ENCODE results near the gene BCL2L12.
"Not testable (repeated sequence)": the region's sequence is repeated elsewhere in the genome, so short reads cannot be mapped to it uniquely, and the experiment has no call there.

Gene BCL2L12, protein sequence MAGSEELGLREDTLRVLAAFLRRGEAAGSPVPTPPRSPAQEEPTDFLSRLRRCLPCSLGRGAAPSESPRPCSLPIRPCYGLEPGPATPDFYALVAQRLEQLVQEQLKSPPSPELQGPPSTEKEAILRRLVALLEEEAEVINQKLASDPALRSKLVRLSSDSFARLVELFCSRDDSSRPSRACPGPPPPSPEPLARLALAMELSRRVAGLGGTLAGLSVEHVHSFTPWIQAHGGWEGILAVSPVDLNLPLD

DNA sequence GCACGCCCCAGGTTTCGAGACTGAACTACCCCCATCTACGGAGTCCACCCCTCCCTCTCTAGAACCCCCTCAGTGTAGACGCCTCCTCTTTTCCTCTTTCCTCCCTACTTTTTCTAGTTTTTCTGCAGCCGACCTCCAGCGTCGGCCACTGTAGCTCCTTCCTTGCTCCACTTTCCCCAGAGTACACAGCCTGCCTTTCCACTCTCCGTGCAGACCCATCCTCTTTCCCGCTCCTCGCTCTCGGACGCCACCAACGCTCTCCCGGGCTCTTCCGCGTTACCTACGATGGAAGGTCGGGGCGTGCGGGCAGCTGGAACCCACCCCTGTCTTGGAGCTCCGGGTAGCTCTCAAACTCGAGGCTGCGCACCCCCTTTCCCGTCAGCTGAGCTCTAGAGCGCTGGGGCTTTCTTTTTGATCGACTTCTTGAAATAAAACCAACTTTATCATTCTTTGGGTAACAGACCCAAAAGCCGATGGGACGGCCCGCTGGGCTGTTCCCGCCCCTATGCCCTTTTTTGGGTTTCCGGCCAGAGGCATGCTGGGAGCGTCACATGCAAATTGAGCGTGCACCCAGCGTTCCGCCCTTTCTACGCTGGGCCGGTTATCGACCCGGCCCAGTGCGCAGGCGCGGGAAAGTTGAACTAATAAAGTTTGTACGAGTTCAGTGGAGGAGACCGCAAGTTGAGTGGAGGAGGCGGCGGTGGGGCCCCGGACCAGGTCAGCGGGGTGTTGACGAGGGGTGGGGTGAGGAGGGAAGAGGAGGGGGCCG lies at the start of gene BCL2L12, which contains the start of gene IRF3:
Gene BCL2L12 (plus strand): TSS at position 583 of the 769 bp plus-strand sequence. CDS start 760 bp downstream, outside the sequence.
Gene IRF3 (minus strand): TSS at position 507 of the 769 bp plus-strand sequence. CDS start 1,019 bp downstream, outside the sequence.
- peak; percentile 55 to 98 (median 93) for DNase-seq

DNA sequence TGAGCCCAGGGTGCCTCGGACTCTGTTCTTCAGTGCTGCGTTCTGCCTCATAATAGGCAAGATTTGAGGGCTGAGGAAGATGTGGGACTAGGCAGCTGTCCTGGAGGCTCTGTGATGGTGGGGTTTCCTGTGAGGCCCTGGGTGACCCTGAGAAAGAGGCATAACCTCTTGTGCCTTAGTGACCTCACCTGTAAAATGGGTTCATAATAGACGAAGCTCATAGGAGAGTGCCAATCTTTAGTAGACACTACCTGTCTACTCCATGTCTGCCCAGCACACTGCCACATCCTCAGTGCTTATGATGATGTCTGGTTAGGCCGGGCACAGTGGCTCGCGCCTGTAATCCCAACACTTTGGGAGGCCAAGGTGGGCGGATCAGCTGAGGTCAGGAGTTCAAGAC lies 49.2 kb upstream of the BCL2L12 start:
- no peak for DNase-seq

DNA sequence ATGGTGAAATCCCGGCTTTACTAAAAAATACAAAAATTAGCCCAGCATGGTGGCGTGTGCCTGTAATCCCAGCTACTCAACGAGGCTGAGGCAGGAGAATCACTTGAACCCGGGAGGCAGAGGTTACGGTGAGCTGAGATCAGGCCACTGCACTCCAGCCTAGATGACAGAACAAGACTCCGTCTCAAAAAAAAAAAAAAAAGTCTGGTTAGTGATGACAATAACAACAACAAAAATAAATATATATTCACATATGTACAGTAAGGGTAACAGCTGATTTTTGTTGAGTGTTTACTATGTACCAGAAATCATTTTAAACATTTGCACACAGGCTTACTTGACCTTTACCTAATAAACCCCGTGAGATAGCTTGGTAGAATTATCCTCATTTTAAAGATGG lies 48.8 kb upstream of the BCL2L12 start:
- no peak for DNase-seq

DNA sequence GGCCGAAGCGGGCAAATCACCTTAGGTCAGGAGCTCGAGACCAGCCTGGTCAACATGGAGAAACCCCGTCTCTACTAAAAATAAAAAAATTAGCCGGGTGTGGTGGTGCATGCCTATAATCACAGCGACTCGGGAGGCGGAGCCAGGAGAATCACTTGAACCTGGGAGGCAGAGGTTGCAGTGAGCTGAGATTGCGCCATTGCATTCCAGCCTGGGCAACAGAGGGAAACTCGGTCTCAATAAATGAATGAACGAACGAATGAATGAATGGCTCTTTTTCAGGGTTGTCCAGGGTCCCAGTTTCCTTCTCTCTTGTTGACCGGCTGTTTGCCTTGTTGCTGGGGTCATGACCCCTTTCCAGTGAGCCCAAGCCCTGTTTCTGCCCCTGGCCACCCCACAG lies 47.9 kb upstream of the BCL2L12 start:
- not testable (repeated sequence) for DNase-seq

DNA sequence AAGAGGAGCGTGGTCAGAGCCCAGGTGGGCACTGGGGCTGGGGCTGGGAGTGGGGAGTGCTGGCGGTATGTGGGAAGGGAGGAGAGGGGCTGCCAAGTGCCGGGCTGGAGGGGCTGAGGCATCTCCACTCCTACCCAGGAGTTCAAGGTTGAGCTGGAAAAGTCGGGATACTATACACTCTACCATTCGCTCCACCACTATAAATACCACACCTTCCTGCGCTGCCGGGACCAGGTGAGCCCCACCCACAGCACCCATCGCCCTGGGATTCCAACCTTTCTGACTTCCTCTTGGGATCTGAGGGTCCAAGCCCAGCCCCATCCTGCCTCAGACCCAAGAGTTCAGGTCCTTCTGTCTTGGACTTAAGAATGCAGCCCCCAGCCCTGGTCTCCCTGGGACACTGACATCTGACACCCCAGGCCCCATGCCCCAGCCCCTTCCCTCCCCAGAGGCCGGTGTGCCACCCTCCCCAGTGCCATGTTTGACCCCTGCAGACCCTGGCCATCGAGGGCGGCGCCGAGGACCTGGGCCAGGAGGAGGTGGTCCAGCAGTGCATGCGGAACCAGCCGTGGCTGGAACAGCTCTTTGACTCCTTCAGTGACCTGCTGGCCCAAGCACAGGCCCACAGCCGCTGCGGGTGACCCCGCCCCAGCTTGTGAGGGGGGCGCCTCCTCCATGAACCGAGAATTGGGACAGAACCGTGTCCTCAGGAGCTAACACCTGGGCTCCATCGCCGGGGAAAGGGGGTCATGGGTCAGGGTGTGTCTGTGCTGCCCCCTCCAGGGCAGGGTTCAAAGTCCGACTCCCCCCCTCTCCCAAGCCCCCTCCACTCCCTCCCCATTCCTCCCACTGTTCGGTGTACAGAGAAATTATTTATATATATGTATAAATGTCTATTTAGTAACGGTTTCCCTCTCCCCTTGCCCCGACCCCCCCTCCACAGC lies 40.5 kb upstream of the BCL2L12 start:
- DNase-seq, result no peak

DNA sequence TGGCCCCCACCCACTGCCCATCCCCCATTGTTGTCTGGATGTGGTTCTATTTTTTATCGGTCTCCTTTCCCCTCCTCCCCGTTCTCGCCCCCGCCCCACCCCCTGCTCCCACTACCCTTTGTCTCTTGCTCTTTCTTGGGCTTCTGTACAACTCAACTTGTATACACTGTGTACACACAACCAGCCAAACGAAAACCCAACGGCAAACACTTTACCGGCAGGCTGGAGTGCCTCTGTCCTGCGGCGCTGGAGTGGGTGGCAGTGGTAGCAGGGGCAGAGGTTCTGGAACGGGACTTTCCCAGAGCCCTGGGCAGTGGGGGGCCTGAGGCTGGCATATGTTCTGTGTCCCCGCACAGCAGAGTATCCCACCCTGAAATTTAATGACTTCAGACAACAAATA lies 39.5 kb upstream of the BCL2L12 start:
- no peak for DNase-seq

DNA sequence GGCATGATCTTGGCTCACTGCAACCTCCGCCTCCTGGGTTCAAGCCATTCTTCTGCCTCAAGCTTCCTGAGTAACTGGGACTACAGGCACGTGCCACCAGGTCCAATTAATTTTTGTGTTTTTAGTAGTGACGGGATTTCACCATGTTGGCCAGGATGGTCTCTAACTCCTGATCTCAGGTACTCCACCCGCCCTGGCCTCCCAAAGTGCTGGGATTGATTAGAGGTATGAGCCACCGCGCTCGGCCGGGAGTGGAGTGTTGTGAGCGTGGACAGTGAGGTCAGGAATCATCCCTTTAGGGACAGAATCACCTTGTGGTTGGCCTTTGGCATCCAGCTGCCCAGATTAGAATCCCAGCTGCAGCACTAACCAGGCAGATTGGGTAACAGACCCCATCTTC lies 36.1 kb upstream of the BCL2L12 start:
- no peak for DNase-seq

DNA sequence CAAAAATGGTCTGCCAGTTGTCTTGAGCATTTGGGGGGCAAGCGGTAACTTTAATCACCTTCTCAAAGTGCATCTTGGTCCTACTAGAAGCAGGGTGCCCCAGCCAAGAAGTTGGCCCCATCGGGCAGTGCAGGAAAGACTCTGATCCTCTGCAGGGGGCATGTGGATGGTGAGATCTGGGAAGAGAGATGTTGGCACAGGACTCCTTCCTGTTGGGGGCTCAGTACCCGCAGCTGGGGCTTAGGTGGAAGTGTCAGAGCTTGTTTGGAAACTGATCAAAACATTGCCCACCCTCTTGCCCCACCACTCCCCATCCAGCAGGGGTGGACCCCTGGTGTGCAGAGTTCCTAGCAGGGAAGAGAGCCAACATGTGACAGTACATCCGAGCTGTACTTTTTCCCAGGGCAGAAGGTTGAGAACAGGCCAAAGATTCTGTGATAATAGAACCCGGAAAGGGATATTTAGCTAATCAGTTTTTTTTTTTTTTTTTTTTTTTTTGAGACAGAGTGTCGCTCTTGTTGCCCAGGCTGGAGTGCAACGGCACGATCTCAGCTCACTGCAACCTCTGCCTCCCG lies 34.6 kb upstream of the BCL2L12 start:
- peak in 1 of 51 donors; percentile 25 for DNase-seq

DNA sequence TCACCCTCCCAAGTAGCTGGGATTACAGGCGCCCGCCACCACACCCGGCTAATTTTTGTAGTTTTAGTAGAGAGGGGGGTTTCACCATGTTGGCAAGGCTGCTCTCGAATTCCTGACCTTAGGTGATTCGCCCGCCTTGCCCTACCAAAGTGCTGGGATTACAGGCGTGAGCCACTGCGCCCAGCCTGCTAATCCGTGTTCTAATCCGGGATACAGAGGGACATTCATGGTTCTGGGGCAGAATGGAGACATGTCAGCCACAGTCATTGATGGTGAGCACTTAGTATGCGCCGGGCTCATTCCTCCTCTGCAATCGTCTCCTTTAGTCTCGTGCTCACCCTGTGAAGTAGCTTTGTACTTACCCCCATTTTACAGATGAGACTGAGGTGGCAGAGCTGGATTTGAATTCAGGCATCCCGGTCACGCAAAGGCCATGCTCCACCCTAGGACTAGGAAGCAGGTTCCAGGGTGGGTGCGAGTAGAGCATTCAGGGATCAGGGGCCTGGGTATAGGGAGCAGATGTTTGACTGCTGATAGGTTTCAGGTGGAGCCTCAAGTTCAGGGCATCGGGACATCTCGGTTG lies 34.0 kb upstream of the BCL2L12 start:
- no peak for DNase-seq

DNA sequence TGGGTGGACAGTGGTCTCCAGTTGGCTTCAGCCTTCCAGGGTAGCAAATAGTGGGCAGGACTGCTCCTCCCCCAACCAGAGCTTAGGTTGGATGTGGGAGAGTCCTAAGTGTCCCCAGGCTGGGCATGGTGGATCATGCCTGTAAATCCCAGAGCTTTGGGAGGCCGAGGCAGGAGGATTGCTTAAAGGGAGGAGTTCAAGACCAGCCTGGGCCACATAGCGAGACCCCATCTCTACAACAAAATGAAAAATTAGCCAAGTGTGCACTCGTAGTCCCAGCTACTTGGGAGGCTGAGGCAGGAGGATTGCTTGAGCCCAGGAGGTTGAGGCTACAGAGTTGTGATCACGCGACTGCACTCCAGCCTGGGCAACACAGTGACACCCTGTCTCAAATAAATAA lies 33.2 kb upstream of the BCL2L12 start:
- DNase-seq, result no peak

DNA sequence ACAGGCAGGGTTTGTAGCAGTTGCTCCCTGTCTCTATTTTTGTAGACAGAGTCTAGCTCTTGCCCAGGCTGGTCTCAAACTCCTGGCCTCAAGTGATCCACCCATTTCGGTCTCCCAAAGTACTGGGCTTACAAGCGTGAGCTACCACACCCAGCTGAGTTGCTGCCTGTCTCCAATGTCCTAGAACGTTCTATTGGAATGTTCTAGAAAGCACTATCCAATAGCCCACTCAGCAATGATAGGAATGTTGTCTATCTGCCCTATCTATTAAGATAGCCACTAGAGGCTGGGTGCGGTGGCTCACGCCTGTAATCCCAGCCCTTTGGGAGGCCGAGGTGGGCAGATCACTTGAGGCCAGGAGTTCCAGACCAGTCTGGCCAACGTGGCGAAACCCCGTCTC lies 32.5 kb upstream of the BCL2L12 start:
- not testable (repeated sequence) for DNase-seq

DNA sequence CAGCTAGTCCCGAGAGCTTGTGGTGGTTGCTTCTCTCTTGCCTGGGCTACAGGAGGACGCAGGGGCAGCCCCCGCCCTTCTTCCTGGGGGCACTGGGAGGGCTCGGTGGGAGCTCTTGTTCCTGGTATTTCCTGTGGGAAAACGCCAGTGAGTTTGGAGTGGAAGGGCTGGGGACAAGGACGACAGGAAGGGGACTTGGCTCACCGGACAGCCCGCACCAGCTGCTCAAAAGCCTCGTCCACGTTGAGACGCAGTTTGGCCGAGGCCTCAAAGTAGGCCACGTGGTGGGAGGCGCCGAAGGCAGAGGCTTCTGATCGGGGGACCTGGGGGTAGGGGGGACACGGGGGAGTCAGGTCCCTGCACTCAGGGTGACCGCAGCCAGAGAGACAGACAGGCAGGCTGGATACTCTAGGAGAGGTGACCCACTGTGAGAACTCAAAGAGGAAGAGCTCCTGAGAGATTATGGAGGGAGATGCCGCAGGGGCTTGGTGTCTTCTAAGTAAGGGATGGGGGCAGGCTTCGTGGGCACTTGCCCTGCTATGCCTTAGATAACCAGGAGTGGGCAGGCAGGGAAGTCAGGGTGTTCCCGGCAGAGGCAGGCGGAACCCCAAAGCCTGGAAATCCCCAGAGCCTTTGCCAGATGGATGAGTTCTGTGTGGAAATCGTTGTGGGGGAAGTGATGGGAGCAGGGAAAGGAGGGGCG lies 30.1 kb upstream of the BCL2L12 start:
- peak in 1 of 51 donors; percentile 15 for DNase-seq

DNA sequence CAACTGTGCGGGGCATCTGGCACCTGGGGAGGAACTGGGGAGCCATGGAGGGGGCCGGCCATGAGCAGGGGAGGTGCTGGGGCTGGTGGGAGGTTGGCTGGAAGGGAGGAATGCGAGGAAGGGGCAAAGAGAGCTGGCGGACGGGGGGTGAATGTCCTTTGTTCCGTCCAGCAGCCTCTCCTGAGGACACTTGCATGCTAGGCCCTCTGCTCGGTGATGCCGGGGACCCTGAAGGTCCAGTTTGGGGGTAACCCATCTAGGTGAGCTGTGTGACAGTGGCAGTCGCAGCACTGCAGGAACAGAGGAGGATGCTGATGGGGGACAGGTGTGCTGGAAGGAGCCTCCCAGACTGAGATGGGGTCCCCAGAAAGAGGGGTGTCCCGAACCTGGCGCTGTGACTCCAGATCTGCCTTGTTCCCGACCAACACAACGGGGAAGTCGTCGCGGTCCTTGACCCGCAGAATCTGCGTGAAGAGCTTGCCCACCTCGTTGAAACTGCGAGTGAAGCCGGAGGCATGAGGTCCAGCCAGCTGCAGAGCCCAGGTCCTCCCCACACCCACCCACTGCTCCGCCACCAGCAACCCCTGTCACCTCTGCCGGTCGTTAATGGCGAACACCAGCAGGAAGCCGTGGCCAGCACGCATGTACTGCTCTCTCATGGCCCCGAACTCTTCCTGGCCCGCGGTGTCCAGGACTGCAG lies 29.4 kb upstream of the BCL2L12 start:
- no peak for DNase-seq

DNA sequence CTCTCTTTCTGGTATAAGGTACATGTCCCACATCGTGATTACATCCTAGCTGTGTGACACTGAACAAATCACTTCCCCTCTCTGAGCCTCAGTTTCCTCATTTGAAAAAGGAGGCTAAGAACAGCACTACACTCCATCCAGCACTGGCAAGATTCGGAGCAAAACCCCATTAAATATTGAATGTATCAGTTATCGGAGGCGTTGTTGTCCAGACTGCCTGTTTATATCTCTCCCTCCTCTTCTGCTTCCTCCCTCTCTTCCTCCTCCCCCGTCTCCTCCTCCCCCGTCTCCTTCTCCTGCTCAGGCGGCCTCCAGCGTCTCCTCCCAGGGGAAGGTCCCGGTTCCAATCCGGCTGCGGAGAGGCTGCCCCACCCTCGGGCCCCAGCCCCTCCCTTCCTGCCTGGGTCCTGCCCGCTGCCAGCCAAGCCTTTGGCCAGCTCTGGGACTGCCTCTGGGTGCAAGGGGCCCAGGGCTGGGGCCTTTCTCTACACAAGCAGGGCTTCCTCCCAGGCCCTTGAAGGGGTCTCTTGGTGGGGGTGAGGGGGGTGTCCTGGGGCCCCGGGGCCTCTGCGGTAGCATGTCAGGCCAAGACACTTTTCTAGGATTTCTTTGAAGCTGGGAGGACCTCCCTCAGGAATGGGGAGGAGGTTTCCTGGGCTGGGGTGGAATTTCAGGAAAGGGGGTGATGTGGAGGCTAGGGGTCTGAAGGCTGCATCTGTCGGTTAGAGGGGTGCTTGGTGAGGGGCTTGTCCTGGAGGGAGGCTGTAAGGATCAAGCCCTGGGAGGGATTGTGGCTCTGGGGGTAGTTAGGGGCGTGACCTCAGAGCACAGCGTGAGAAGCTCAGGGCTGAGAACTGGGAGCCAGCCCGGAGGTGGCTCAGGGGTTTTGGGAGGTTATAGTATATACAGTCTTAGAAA lies 27.7 kb upstream of the BCL2L12 start:
- DNase-seq, result peak in 7 of 51 donors; percentile 8 to 20 (median 13)

DNA sequence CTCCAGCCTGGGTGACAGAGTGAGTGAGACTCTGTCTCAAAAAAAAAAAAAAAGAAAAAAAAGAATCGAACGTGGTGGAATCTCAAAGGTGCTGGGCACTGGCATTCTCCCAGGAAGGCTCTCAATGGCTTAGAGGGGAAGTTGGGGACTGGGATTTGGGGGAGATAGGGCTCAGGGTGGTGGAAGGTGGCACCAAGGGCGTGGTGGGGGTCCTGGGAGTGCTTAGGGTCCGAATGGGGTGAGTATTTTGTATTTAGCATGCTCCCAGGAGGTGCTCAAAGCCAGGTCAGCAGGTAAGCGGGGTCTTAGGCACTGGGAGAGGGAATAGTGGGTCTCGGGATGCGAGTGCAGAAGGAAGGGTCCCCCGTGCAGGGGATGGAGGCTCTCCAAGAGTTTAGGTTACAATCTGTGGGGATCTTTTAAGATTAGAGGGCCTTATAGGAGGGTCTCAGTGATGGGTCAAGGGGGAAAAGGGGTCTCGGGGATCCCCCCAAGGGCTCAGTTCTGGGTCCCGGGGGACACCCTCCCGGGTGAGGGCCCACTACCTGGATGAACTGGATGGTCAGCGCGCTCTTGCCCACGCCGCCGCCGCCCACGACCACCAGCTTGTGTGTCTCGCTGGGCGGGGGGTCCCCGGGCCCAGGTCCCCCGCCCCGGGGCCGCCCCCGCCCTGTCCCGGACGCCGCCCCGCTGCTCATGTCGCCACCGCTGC lies 26.2 kb upstream of the BCL2L12 start:
- DNase-seq, result peak in 1 of 51 donors; percentile 50

DNA sequence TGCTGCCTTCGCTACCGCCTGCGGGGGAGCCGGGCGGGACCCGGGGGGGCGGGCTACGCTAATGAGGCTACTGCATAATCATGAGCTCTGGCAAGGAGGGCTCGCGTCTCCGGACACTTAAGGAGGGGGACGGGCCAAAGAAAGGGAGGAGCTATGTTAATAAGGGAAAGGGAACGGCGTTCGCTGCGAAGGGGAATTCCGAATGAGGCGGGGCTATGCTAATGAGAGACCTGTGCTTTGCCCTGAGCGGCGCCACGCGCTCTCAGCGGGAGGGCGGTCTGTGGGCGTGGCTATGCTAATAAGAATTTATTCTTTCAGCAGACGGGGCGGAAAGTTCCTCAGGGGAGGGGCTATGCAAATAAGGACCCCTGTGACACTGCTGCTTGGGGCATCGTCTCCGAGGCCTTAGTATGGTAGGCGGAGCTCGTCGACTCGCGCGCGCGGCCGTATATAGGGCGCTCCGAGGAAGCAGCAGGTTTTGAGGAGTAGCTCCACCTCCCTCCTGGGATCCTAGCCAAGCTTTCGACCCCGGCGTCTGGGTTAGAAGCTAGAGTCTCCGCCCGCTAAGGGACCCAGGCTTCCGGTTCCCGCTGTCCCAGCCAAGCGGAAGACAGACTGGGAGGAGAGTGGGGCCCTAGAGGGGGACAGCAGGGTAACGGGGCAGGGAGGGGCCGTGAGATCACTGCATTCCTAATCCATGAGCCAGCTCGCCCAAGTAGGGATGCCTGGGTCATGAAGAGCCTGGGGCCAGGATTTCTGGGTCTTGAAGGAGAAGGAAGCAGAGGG lies 25.4 kb upstream of the BCL2L12 start, which contains the start of gene RRAS:
Gene RRAS (minus strand): TSS at position 31 of the 786 bp plus-strand sequence. CDS start 45 bp downstream, outside the sequence.
- DNase-seq, result peak; percentile 68 to 100 (median 98)

Data from hypothalamus (tissue), 51 donors.